ENCODE measurements around the gene CDH13. TPM values are rescaled to one million over a fixed set of nuclear protein-coding genes. Genes with fewer than 3 reads are reported as not detected.

The CDH13 gene
- total RNA-seq, 1 donor from 2014 or later: 2.3 TPM

DNA sequence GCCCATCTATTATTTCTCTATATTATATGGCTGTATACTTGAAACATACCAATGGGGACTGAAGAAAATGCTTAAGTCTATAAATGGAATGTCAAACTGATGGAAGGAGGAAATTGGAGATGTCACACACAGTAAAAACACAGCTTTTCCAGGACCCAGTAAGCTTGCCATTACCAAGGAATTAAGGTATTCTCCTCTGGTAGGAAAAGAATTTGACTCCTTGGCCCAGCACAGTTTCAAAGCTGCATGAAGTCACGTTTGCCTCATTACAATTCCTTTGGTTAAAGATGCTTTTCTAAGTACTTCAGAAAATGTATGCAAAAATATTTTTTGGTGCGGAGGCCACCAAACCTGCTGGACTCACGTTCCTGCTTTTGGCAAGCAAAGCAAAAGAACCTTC is 48.5 kb downstream of the CDH13 start:
- Mint-ChIP-seq H3K27me3 (ENCODE audit: unreplicated experiment) (peaks cover 2% of the 10 kb centered on the region), H3K4me3 (ENCODE audit: unreplicated experiment) (no peak overlapping the region), H3K36me3 (ENCODE audit: low read depth, unreplicated experiment) (no peaks in the 10 kb centered on the region), H3K4me1 (ENCODE audit: unreplicated experiment) (no peaks in the 10 kb centered on the region), H3K27ac (ENCODE audit: unreplicated experiment) (no peak overlapping the region), H3K9me3 (ENCODE audit: unreplicated experiment) (no peaks in the 10 kb centered on the region)
- DNase-seq (ENCODE audit: low spot score): no peak
- TF ChIP-seq, protein P1, sequence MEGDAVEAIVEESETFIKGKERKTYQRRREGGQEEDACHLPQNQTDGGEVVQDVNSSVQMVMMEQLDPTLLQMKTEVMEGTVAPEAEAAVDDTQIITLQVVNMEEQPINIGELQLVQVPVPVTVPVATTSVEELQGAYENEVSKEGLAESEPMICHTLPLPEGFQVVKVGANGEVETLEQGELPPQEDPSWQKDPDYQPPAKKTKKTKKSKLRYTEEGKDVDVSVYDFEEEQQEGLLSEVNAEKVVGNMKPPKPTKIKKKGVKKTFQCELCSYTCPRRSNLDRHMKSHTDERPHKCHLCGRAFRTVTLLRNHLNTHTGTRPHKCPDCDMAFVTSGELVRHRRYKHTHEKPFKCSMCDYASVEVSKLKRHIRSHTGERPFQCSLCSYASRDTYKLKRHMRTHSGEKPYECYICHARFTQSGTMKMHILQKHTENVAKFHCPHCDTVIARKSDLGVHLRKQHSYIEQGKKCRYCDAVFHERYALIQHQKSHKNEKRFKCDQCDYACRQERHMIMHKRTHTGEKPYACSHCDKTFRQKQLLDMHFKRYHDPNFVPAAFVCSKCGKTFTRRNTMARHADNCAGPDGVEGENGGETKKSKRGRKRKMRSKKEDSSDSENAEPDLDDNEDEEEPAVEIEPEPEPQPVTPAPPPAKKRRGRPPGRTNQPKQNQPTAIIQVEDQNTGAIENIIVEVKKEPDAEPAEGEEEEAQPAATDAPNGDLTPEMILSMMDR (IDR thresholded peaks at IDR 0.05; ENCODE audit: unreplicated experiment): no peak

DNA sequence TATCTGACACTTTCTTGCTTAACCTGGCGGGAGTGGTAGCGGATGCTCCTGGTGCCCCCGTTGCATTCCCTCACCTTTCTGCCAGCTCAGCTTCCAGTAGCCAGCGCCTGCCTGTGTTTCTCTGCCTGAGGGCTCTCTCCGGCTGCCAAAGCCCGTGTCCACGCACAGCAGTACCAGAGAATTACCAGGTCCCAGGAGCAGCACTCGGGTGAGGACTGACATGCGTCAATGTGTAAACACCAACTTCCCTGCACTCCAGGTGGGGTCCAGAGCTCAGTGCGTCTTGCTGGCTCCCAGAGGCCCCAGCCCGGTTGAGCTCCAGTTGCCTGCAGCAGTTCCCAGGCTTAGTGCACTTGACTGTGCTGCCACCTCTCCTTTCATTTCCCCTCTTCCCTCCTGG is 54.8 kb downstream of the CDH13 start:
- no peak overlapping the region for H3K4me3 Mint-ChIP-seq (ENCODE audit: unreplicated experiment)
- H3K27me3 Mint-ChIP-seq (ENCODE audit: unreplicated experiment): peaks cover 2% of the 10 kb centered on the region
- H3K4me1 Mint-ChIP-seq (ENCODE audit: unreplicated experiment): no peaks in the 10 kb centered on the region
- no peaks in the 10 kb centered on the region for H3K36me3 Mint-ChIP-seq (ENCODE audit: low read depth, unreplicated experiment)
- TF ChIP-seq, protein P1 (IDR thresholded peaks at IDR 0.05; ENCODE audit: unreplicated experiment): no peak
- no peak overlapping the region for H3K27ac Mint-ChIP-seq (ENCODE audit: unreplicated experiment)
- no peak for DNase-seq (ENCODE audit: low spot score)
- H3K9me3 Mint-ChIP-seq (ENCODE audit: unreplicated experiment): no peaks in the 10 kb centered on the region

DNA sequence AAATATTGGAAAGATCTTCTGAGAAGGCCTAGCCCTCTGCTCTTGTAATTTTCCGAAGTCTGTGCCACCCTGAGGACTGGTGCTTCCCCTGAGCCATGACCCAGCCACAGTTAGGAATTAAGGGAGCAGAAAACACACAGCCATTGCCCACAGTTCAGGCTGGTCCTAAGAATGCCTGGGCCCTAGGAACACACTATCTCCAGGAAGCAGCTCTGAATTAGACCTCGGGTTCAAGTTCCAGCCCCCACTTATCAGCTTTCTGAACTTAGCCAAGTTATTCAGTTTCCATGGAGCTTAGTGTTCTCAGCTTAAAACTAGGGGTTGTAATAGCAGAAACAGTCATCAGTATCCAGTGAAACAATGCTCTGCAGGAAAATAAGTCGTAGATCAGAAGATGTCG is 56.0 kb downstream of the CDH13 start:
- TF ChIP-seq, protein P1 (IDR thresholded peaks at IDR 0.05; ENCODE audit: unreplicated experiment): no peak
- peaks cover 2% of the 10 kb centered on the region for H3K27me3 Mint-ChIP-seq (ENCODE audit: unreplicated experiment)
- DNase-seq (ENCODE audit: low spot score): no peak
- no peak overlapping the region for H3K4me3 Mint-ChIP-seq (ENCODE audit: unreplicated experiment)
- H3K9me3 Mint-ChIP-seq (ENCODE audit: unreplicated experiment): no peaks in the 10 kb centered on the region
- no peak overlapping the region for H3K27ac Mint-ChIP-seq (ENCODE audit: unreplicated experiment)
- H3K4me1 Mint-ChIP-seq (ENCODE audit: unreplicated experiment): no peaks in the 10 kb centered on the region
- H3K36me3 Mint-ChIP-seq (ENCODE audit: low read depth, unreplicated experiment): no peaks in the 10 kb centered on the region

DNA sequence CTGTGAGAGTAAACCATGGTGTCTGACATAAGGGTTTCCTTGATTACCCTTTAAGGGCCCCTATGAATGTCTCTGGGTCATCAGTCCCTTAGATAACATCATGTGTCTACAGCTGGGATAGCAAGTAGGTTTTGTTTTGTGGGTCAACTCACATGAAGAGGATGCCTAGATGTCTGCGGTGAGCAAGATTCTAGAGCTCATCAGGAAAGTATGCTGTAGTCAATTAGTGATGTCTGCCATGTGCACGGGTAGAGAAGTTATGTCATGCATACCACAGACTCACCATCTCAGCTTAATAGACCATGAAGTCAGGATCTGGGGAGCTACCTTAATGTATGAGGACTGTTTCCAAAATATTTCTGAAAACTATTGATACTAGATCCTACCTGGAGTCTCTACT is 57.5 kb downstream of the CDH13 start:
- no peak for DNase-seq (ENCODE audit: low spot score)
- Mint-ChIP-seq H3K27ac (ENCODE audit: unreplicated experiment) (no peak overlapping the region), H3K4me3 (ENCODE audit: unreplicated experiment) (no peak overlapping the region), H3K36me3 (ENCODE audit: low read depth, unreplicated experiment) (no peaks in the 10 kb centered on the region), H3K4me1 (ENCODE audit: unreplicated experiment) (no peaks in the 10 kb centered on the region), H3K9me3 (ENCODE audit: unreplicated experiment) (no peaks in the 10 kb centered on the region), H3K27me3 (ENCODE audit: unreplicated experiment) (peaks cover 2% of the 10 kb centered on the region)
- TF ChIP-seq, protein P1 (IDR thresholded peaks at IDR 0.05; ENCODE audit: unreplicated experiment): no peak

DNA sequence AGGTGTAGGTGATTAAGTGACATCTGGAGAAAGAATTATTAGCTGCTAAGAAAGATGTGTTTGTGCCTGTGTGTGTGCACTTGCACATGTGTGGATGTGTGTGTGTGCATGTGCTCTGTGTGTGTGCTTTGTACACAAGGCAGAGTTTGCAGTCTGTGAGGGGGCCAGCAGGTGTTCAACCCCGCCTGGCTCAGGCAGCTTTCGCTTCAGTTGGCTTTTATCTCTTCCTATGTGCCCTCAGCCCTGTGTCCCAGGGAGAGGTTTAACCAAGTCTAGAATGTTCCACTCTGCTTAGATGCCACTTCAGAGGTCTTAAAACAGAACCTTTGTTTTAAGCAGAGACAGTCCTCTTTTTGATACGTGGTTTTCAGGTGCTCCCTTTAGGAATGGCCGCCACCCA is 58.8 kb downstream of the CDH13 start:
- no peak for DNase-seq (ENCODE audit: low spot score)
- Mint-ChIP-seq H3K4me3 (ENCODE audit: unreplicated experiment) (no peak overlapping the region), H3K27me3 (ENCODE audit: unreplicated experiment) (peaks cover 2% of the 10 kb centered on the region), H3K4me1 (ENCODE audit: unreplicated experiment) (no peaks in the 10 kb centered on the region), H3K36me3 (ENCODE audit: low read depth, unreplicated experiment) (no peaks in the 10 kb centered on the region), H3K27ac (ENCODE audit: unreplicated experiment) (no peak overlapping the region), H3K9me3 (ENCODE audit: unreplicated experiment) (no peaks in the 10 kb centered on the region)
- TF ChIP-seq, protein P1 (IDR thresholded peaks at IDR 0.05; ENCODE audit: unreplicated experiment): no peak

Measured in endothelial cell (in vitro differentiated cells).